H1 (cell line): ENCODE measurements around the gene INPP5A. TPM values are rescaled to one million over a fixed set of nuclear protein-coding genes. Genes with fewer than 3 reads are reported as not detected.

Source experiments
- E2F6 ChIP-seq: IDR thresholded peaks from 2 replicates; pipeline ENCODE4 v1.6.1; 2012; ENCODE audit warnings: inconsistent platforms
- SRF ChIP-seq: IDR thresholded peaks from 2 replicates; pipeline ENCODE4 v1.6.1; 2011; ENCODE audit warnings: mild to moderate bottlenecking, low read depth, low read length, moderate library complexity
- polyA plus RNA-seq, 7 experiments: library from polyadenylated mRNA; depleted of rRNA in 3 of 7; stranded (reverse) in 5 of 7; unstranded in 2 of 7; fragments of >200 nt in 5 of 7; fragments of 200-250 nt in 2 of 7; gene quantifications; 1 replicate in 5 of 7; 2 replicates in 1 of 7; 4 replicates in 1 of 7; pipeline versions ENCODE4 v1.2.1 to v1.2.3, GENCODE V29; 2011 to 2013; ENCODE audit warnings: missing spikeins in 2 of 7, mixed read lengths in 2 of 7
- total RNA-seq: library from RNA; stranded (reverse); fragmentation: NEBNext Ultra II Directional; extraction: Animal tissue kit (Norgen Biotek cat#: 25700); gene quantifications from 2 replicates; pipeline ENCODE4 v1.2.1, GENCODE V29; 2021

The INPP5A gene
- total and polyA plus RNA-seq, 2 of the 8 experiments (the other 6 are each of a cell fraction or from before 2014, with no cell fraction given): 19.7 to 27.5 TPM

GRCh38 chr10:132587175-132587574 lies 49.6 kb downstream of the INPP5A start (continued):
- no peak for TF ChIP-seq E2F6
- TF ChIP-seq SRF: no peak
